GM12892 (cell line): Measurements from ENCODE around the gene THOC5.

Experiments used
- POLR2A ChIP-seq: IDR thresholded peaks from 2 replicates; pipeline ENCODE4 v1.6.1; 2011; ENCODE audit warnings: low read depth, low read length, control low read depth
- POLR2AphosphoS5 ChIP-seq: IDR thresholded peaks from 2 replicates; pipeline ENCODE4 v1.6.1; 2011; ENCODE audit warnings: low read depth, low read length, control low read depth

- TF ChIP-seq POLR2A = no peak
- TF ChIP-seq POLR2AphosphoS5 = no peak
Observed at GRCh38 chr22:29584975-29585374, 31.4 kb upstream of the THOC5 start.
